Pancreas (tissue), 10 donors: ENCODE measurements around the gene SMYD3. TPM values are rescaled to one million over a fixed set of nuclear protein-coding genes. Genes with fewer than 3 reads are reported as not detected.

Experiments
- ATAC-seq, 4 donors: fragments of 200-7000 bp; cut with Tn5 transposase; one replicate each; pipeline versions ENCODE4 v1.8.0 to v1.9.1; 2020; ENCODE audit warnings: mild to moderate bottlenecking in 4 of 4, moderate library complexity in 4 of 4
- DNase-seq, 6 donors: peaks; one replicate each; pipeline ENCODE4 v3.0.0-alpha.2; 2020
- FAIRE-seq: peaks from 2 replicates; lab custom pipeline; 2012; peaks lifted over from hg19 to GRCh38; lab: Jason Lieb, UNC
- H3K27ac ChIP-seq, 4 donors: fragments of 200-600 bp; sonication (generic); 1 replicate in 3 of 4; 2 replicates in 1 of 4; pipeline versions ENCODE4 v1.5.0 to v1.8.0; 2020
- H3K27me3 ChIP-seq, 4 donors: fragments of 200-600 bp; one replicate each; pipeline ENCODE4 v1.8.0; 2021
- H3K36me3 ChIP-seq, 3 donors: fragments of 200-600 bp; sonication (generic) in 1 of 3; one replicate each; pipeline versions ENCODE4 v1.5.0 to v1.8.0; 2020 to 2021
- H3K4me1 ChIP-seq, 3 donors: fragments of 200-600 bp; one replicate each; pipeline ENCODE4 v1.8.0; 2021
- H3K4me3 ChIP-seq, 4 donors: fragments of 200-600 bp; sonication (generic) in 2 of 4; one replicate each; pipeline versions ENCODE4 v1.5.0 to v1.8.0; 2020 to 2021
- H3K9me3 ChIP-seq, 4 donors: fragments of 200-600 bp; one replicate each; pipeline ENCODE4 v1.8.0; 2021
- WGBS, 2 donors: extraction: QIAGEN DNeasy Blood & Tissue Kit; methylation state at CpG; one replicate each; pipeline ENCODE4 v1.1.7; 2013; 5-methylcytosine and 5-hydroxymethylcytosine counted together
- intact Hi-C, 3 donors: fragments of 100-400 bp; cut with DNase I; formaldehyde crosslinking; loops; one replicate each; pipeline versions ENCODE4 v1.11.1 to v1.14.2; 2022
- polyA plus RNA-seq, 2 donors: library from polyadenylated mRNA; stranded (reverse); fragments of 200-250 nt; gene quantifications; one replicate each; pipeline ENCODE4 v1.2.3, GENCODE V29; 2013
- total RNA-seq, 6 donors: library from RNA; stranded (reverse); fragmentation: NEBNext Ultra II Directional in 4 of 6; extraction: Animal tissue kit (Norgen Biotek cat#: 25700) in 4 of 6; gene quantifications; one replicate each; pipeline versions ENCODE4 v1.2.1 to v1.2.4, GENCODE V29; 2021 to 2023
- TF ChIP-seq, protein P1 (sequence below), 4 donors: fragments of 200-600 bp; sonication (generic) in 3 of 4; IDR thresholded peaks; one replicate each; pipeline versions ENCODE4 v1.5.0 to v1.8.0; 2021; ENCODE audit warnings: antibody characterized with exemption in 4 of 4
- donor health status: healthy with polysubstance abuse.
- donor health status: DM: no; HTN: no; CAD: no; lungs with moderate emphysema.
- donor health status: DM: no; HTN: no; CAD: no.
- donor health status: control.
- donor health status: control.
- donor health status: Bipolar disorder and iron deficiency.
- donor health status: DM: yes; HTN: yes; CAD: no.
- donor health status: DM: no; HTN: no; CAD: no.
- donor health status: DM: no; HTN: no; CAD: no.
- donor health status: DM: yes; HTN: yes; CAD: no.

The SMYD3 gene
- total and polyA plus RNA-seq, 8 donors: 4.6 to 10.5 (median 6.7) TPM

DNA sequence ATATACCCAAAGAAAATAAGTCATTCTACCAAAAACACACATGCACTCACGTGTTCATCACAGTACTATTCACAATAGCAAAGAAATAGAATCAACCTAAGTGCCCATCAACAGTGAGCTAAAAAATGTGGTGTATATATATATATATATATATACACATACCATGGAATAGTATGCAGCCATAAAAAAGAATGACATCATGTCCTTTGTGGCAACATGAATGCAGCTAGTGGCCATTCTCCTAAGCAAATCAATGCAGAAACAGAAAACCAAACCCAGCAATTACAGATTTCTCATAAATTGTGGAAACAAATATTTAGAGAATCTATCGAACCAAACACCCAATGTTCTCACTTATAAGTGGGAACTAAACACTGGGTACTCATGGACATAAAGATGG lies 585.7 kb downstream of the SMYD3 start:
- TF ChIP-seq, protein P1, sequence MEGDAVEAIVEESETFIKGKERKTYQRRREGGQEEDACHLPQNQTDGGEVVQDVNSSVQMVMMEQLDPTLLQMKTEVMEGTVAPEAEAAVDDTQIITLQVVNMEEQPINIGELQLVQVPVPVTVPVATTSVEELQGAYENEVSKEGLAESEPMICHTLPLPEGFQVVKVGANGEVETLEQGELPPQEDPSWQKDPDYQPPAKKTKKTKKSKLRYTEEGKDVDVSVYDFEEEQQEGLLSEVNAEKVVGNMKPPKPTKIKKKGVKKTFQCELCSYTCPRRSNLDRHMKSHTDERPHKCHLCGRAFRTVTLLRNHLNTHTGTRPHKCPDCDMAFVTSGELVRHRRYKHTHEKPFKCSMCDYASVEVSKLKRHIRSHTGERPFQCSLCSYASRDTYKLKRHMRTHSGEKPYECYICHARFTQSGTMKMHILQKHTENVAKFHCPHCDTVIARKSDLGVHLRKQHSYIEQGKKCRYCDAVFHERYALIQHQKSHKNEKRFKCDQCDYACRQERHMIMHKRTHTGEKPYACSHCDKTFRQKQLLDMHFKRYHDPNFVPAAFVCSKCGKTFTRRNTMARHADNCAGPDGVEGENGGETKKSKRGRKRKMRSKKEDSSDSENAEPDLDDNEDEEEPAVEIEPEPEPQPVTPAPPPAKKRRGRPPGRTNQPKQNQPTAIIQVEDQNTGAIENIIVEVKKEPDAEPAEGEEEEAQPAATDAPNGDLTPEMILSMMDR (IDR thresholded peaks at IDR 0.05): no peak
- no peaks in the 10 kb centered on the region for H3K9me3 ChIP-seq
- FAIRE-seq: no peak
- H3K27ac ChIP-seq: no peak overlapping the region
- H3K4me3 ChIP-seq: no peak overlapping the region
- WGBS, 2 donors: 96 to 98% methylated on average over 2 of the region's 2 CpGs
- ATAC-seq: no peak
- DNase-seq: no peak
- no peaks in the 10 kb centered on the region for H3K4me1 ChIP-seq
- intact Hi-C loops: no loop called here
- H3K27me3 ChIP-seq: no peaks in the 10 kb centered on the region
- H3K36me3 ChIP-seq: no peaks in the 10 kb centered on the region

DNA sequence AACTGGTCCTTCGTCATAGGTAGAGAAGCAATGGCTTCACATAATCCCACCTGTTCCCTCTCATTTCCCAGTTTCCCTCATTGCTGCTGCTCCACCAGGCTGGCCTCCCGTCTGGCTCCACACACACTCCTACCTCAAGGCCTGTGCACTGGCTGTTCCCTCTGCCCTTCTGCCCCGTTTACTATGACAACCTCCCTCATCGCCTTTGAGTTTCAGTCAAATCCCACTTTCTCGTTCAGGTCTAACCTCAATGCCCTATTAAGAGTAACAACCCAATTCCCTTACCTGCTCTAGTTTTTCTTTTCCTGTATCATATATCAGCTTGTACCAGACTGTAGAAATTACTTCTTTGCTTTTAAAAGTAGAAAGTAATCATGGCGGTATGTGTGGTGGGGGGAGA lies 589.7 kb downstream of the SMYD3 start:
- Histone ChIP-seq H3K36me3 (no peaks in the 10 kb centered on the region), H3K27me3 (no peaks in the 10 kb centered on the region), H3K27ac (no peak overlapping the region), H3K4me1 (no peaks in the 10 kb centered on the region), H3K4me3 (no peak overlapping the region), H3K9me3 (no peaks in the 10 kb centered on the region)
- DNase-seq (no peak), FAIRE-seq (no peak), ATAC-seq (no peak)
- TF ChIP-seq, protein P1 (IDR thresholded peaks at IDR 0.05): no peak
- intact Hi-C loops: no loop called here
- 78 to 81% methylated on average over 6 of the region's 6 CpGs for WGBS, 2 donors

DNA sequence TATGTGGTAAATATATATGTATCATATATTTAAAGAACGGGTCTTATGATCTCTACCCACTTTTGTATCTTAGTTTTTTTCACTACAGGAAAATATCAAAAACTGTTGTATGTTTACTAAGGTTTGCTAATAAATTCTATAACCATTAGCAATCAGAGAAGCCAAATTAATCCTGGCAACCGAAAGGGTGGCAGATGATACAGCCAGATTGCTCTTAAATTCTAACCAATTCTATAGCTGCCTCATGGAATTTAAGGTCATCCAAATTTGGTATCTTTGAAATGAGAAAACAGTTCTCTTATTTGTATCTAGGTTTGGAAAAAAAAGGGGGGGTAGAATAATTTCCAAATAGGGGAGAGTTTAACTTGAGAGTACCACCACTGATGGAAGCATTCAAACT lies 591.2 kb downstream of the SMYD3 start:
- Histone ChIP-seq H3K4me1 (no peaks in the 10 kb centered on the region), H3K27me3 (no peaks in the 10 kb centered on the region), H3K36me3 (no peaks in the 10 kb centered on the region), H3K4me3 (no peak overlapping the region), H3K9me3 (no peaks in the 10 kb centered on the region), H3K27ac (no peak overlapping the region)
- intact Hi-C loops: no loop called here
- TF ChIP-seq, protein P1 (IDR thresholded peaks at IDR 0.05): no peak
- FAIRE-seq: no peak
- ATAC-seq: no peak
- no peak for DNase-seq
- WGBS, 2 donors: 93 to 96% methylated on average over 2 of the region's 2 CpGs

DNA sequence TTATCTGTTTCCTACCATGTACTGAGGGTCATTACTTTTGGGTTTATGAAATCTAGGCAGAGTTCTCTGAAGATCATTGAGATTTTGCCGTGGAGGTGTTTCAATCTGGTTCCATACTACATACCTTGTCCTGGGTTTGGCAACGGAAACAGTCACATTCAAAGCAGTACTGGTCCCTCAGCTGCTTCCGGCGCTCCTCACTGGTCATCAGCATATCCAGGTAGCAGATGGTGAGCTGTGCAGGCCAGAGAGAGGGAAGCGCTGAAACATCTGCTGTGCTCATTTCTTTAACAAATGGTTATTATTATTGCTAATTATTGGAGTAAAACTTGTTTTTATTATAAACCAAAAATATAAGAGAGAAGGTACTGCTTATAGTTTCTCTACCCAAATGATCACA lies 591.7 kb downstream of the SMYD3 start:
- intact Hi-C loops: no loop called here
- Histone ChIP-seq H3K4me3 (no peak overlapping the region), H3K27me3 (no peaks in the 10 kb centered on the region), H3K36me3 (no peaks in the 10 kb centered on the region), H3K27ac (no peak overlapping the region), H3K9me3 (no peaks in the 10 kb centered on the region), H3K4me1 (no peaks in the 10 kb centered on the region)
- TF ChIP-seq, protein P1 (IDR thresholded peaks at IDR 0.05): no peak
- DNase-seq (no peak), ATAC-seq (no peak), FAIRE-seq (no peak)
- WGBS, 2 donors: 92 to 93% methylated on average over 5 of the region's 5 CpGs

DNA sequence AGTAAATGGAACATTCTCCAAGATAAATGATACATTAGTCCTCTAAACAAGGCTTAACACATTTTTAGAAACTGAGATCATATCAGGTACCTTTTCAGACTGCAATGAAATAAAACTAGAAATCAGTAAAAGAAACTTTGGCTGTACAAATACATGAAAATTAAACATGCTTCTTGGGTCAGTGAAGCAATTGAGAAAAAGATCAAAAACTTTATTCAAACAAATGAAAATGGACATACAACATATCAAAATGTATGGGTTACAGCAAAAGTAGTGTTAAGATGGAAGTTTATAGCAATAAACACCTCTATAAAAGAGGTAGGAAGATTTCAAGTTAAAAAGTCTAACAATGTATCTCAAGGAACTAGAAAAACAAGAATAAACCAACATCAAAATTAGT lies 598.5 kb downstream of the SMYD3 start:
- Histone ChIP-seq H3K27me3 (no peaks in the 10 kb centered on the region), H3K9me3 (no peaks in the 10 kb centered on the region), H3K4me3 (no peak overlapping the region), H3K36me3 (no peaks in the 10 kb centered on the region), H3K4me1 (no peaks in the 10 kb centered on the region), H3K27ac (no peak overlapping the region)
- no peak for FAIRE-seq
- intact Hi-C loops: no loop called here
- DNase-seq: no peak
- ATAC-seq: no peak
- TF ChIP-seq, protein P1 (IDR thresholded peaks at IDR 0.05): no peak
